B cell (primary cell): ENCODE data around the gene BMPR1A.

Experiments used
- CTCF ChIP-seq: fragments of 200-600 bp; IDR thresholded peaks from one replicate; pipeline ENCODE4 v1.8.0; 2022; ENCODE audit warnings: antibody characterized with exemption, mild to moderate bottlenecking
- EZH2 ChIP-seq: IDR thresholded peaks from 2 replicates; pipeline ENCODE4 v1.6.1; 2012; ENCODE audit warnings: borderline replicate concordance, low read depth, mild to moderate bottlenecking, moderate library complexity, low read length; ENCODE audit not compliant: insufficient read depth, poor library complexity, severe bottlenecking

DNA sequence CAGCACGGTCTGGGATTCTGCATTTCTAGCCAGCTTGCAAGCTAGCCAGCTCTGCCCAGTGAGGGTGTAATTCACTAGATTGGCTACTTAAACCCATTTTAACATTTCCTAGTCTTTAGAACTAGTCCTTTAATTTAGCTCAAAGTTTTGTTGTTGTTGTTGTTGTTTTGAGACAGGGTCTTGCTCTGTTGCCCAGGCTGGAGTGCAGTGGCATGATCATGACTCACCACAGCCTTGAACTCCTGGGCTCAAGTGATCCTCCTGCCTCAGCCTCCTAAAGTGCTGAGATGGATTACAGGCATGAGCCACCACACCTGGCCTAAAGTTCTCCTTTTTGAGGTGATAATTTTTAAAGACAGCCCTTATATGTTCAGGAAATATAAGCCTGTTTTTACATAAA lies 94.1 kb downstream of the BMPR1A start:
- no peak for TF ChIP-seq EZH2
- no peak for TF ChIP-seq CTCF
